SK-N-SH (cell line): Measurements from ENCODE around the gene NGB. TPM values are rescaled to one million over a fixed set of nuclear protein-coding genes. Genes with fewer than 3 reads are reported as not detected.

Experiments used
- CTCF ChIA-PET: fragments of 300-600, 350-600 bp; formaldehyde crosslinking; extraction: SDS; loops from one replicate; lab custom pipeline; 2021; lab: Yijun Ruan, JAX
- POLR2A ChIA-PET: fragments of 350-600 bp; sonication (Branson Sonifier 250); formaldehyde crosslinking; extraction: SDS; loops from one replicate; lab custom pipeline; 2020; ENCODE audit warnings: antibody characterized with exemption, inconsistent platforms; lab: Yijun Ruan, JAX
- DNase-seq: peaks from one replicate; pipeline ENCODE4 v3.0.0; 2012
- H2AFZ ChIP-seq: fragments of 200-600 bp; sonication (generic); 2 replicates; pipeline ENCODE4 v1.8.1; 2016; ENCODE audit warnings: antibody characterized with exemption, mild to moderate bottlenecking, low read depth
- H3F3A ChIP-seq: fragments of 200-600 bp; sonication (generic); replicated peaks from 2 replicates; pipeline ENCODE3; 2016; ENCODE audit warnings: antibody characterized with exemption, mild to moderate bottlenecking; ENCODE audit not compliant: insufficient read depth
- H3K27ac ChIP-seq, 2 experiments: fragments of 200-500 bp in 1 of 2; fragments of 200-600 bp in 1 of 2; sonication (Bioruptor generic) in 1 of 2; sonication (generic), shearing (Covaris generic) in 1 of 2; 2 replicates each; pipeline versions ENCODE4 v1.5.1 to v1.6.1; 2014 to 2016; ENCODE audit warnings: low read depth in 2 of 2, inconsistent platforms in 1 of 2, low read length in 1 of 2, mild to moderate bottlenecking in 1 of 2, mixed read lengths in 1 of 2
- H3K27me3 ChIP-seq: fragments of 200-600 bp; sonication (generic), shearing (Covaris generic); 2 replicates; pipeline ENCODE4 v1.6.1; 2016; ENCODE audit warnings: mixed run types; ENCODE audit not compliant: insufficient read depth
- H3K36me3 ChIP-seq, 2 experiments: fragments of 200-500 bp in 1 of 2; fragments of 200-600 bp in 1 of 2; sonication (Bioruptor generic) in 1 of 2; sonication (generic) in 1 of 2; replicated peaks in 1 of 2; 2 replicates each; pipeline versions ENCODE3 to v1.5.1; 2014 to 2016; ENCODE audit warnings: low read length in 1 of 2, mild to moderate bottlenecking in 1 of 2; ENCODE audit not compliant: insufficient read depth in 2 of 2, control insufficient read depth in 1 of 2
- H3K4me1 ChIP-seq, 2 experiments: fragments of 200-500 bp in 1 of 2; fragments of 200-600 bp in 1 of 2; sonication (Bioruptor generic) in 1 of 2; sonication (generic), shearing (Covaris generic) in 1 of 2; 2 replicates each; pipeline versions ENCODE4 v1.5.1 to v1.6.1; 2014 to 2016; ENCODE audit warnings: low read depth in 1 of 2, low read length in 1 of 2, mixed run types in 1 of 2; ENCODE audit not compliant: insufficient read depth in 2 of 2, control insufficient read depth in 1 of 2
- H3K4me2 ChIP-seq: fragments of 200-600 bp; sonication (generic), shearing (Covaris generic); 2 replicates; pipeline ENCODE4 v1.6.1; 2017; ENCODE audit warnings: mixed run types
- H3K4me3 ChIP-seq, 2 experiments: fragments of 200-500 bp in 1 of 2; fragments of 200-600 bp in 1 of 2; sonication (Bioruptor generic) in 1 of 2; sonication (generic), shearing (Covaris generic) in 1 of 2; 2 replicates each; pipeline versions ENCODE4 v1.5.1 to v1.8.1; 2014 to 2016; ENCODE audit warnings: low read depth in 2 of 2, inconsistent platforms in 1 of 2, low read length in 1 of 2, mild to moderate bottlenecking in 1 of 2, mixed read lengths in 1 of 2, moderate library complexity in 1 of 2
- H3K79me2 ChIP-seq: fragments of 200-600 bp; sonication (generic); 2 replicates; pipeline ENCODE4 v1.8.1; 2017; ENCODE audit warnings: mild to moderate bottlenecking; ENCODE audit not compliant: insufficient read depth
- H3K9ac ChIP-seq: fragments of 200-600 bp; sonication (generic); 2 replicates; pipeline ENCODE4 v1.6.1; 2017; ENCODE audit warnings: mixed run types
- H3K9me2 ChIP-seq: fragments of 200-600 bp; sonication (generic); 2 replicates; pipeline ENCODE4 v1.6.1; 2017; ENCODE audit warnings: mixed run types
- H3K9me3 ChIP-seq: fragments of 200-600 bp; sonication (generic); 2 replicates; pipeline ENCODE4 v1.6.1; 2017; ENCODE audit warnings: mixed run types, mild to moderate bottlenecking, moderate library complexity
- H4K20me1 ChIP-seq: fragments of 200-600 bp; sonication (generic); 2 replicates; pipeline ENCODE4 v1.6.1; 2017; ENCODE audit warnings: mild to moderate bottlenecking, mixed run types; ENCODE audit not compliant: insufficient read depth
- ELF1 ChIP-seq: IDR thresholded peaks from 2 replicates; pipeline ENCODE4 v1.4.0; 2012
- GATA2 ChIP-seq: sonication (generic); formaldehyde crosslinking; IDR thresholded peaks from 2 replicates; pipeline ENCODE4 v1.5.0; 2020; ENCODE audit warnings: mild to moderate bottlenecking, missing genetic modification reagents
- RAD21 ChIP-seq: IDR thresholded peaks from 2 replicates; pipeline ENCODE4 v1.6.1; 2012; ENCODE audit warnings: mild to moderate bottlenecking, low read length
- RFX5 ChIP-seq: IDR thresholded peaks from 2 replicates; pipeline ENCODE4 v1.6.1; 2012; ENCODE audit warnings: mild to moderate bottlenecking, improper control_type of control experiment, low read length
- RXRA ChIP-seq: IDR thresholded peaks from 2 replicates; pipeline ENCODE4 v1.4.0; 2012; ENCODE audit warnings: low read depth, mild to moderate bottlenecking, borderline replicate concordance
- YY1 ChIP-seq: IDR thresholded peaks from 2 replicates; pipeline ENCODE4 v1.4.0; 2012; ENCODE audit warnings: low read depth, mild to moderate bottlenecking
- WGBS: methylation state at CpG from one replicate; pipeline ENCODE4 v1.1.6; 2017; ENCODE audit warnings: low lambda C conversion rate; 5-methylcytosine and 5-hydroxymethylcytosine counted together
- polyA plus RNA-seq, 3 experiments: library from polyadenylated mRNA; depleted of rRNA; stranded (reverse); fragments of >200 nt; gene quantifications; 2 replicates each; pipeline ENCODE4 v1.2.3, GENCODE V29; 2012
- TF ChIP-seq, protein P1 (sequence below): IDR thresholded peaks from 2 replicates; pipeline ENCODE4 v1.4.0; 2012; ENCODE audit warnings: low read depth, borderline replicate concordance
- TF ChIP-seq, protein P2 (sequence below): fragments of 200-600 bp; sonication (generic); IDR thresholded peaks from 2 replicates; pipeline ENCODE4 v1.6.1; 2017; ENCODE audit warnings: antibody characterized with exemption, mild to moderate bottlenecking, moderate library complexity

NGB gene
- polyA plus RNA-seq, 1 of the 3 experiments (the other 2 are of a cell fraction) = not detected

DNA sequence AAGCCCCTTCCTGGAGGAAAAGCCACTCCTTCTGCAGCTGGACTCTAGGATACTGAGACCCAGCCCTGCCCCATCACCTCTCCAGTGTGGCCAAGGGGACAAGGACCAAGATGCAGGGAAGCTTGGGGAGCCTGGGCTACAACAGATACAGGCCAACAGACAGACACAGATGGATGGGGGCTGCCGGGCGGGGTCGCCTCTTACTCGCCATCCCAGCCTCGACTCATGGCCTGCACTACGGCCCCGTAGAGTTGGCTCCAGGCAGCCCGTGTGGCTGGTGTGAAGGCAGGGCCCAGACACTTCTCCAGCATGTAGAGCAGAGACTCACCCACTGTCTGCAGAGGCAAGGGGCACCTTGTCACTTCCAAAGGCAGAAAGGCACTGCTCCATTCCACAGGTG is 4.7 kb downstream of the NGB start:
- Histone ChIP-seq H3K27ac (no peak overlapping the region), H3K36me3 (no peaks in the 10 kb centered on the region), H3K27me3 (peaks cover 34% of the 10 kb centered on the region), H3K4me1 (no peaks in the 10 kb centered on the region; a peak in 1 of 4 replicates), H3K9ac (no peak overlapping the region), H4K20me1 (no peaks in the 10 kb centered on the region), H3K4me2 (no peak overlapping the region), H3K9me2 (no peaks in the 10 kb centered on the region), H3K79me2 (no peaks in the 10 kb centered on the region), H2AFZ (no peak overlapping the region), H3K4me3 (no peak overlapping the region), H3K9me3 (no peaks in the 10 kb centered on the region), H3F3A (no peaks in the 10 kb centered on the region)
- no peak for DNase-seq
- ChIA-PET POLR2A (no interaction called here), CTCF (interaction anchor here (0.7 to 1.4 kb wide), 2 partner anchors 34 to 127 kb away, joined by 3 to 4 read pairs; no protein-coding TSS in a partner anchor)
- TF ChIP-seq ELF1 = no peak
- TF ChIP-seq GATA2 (CRISPR knock-in tag) = no peak
- no peak for TF ChIP-seq RFX5
- TF ChIP-seq RAD21 = no peak
- TF ChIP-seq, protein P1, sequence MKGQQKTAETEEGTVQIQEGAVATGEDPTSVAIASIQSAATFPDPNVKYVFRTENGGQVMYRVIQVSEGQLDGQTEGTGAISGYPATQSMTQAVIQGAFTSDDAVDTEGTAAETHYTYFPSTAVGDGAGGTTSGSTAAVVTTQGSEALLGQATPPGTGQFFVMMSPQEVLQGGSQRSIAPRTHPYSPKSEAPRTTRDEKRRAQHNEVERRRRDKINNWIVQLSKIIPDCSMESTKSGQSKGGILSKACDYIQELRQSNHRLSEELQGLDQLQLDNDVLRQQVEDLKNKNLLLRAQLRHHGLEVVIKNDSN = no peak
- WGBS = no CpG with 5 or more reads among the region's 8 CpGs

DNA sequence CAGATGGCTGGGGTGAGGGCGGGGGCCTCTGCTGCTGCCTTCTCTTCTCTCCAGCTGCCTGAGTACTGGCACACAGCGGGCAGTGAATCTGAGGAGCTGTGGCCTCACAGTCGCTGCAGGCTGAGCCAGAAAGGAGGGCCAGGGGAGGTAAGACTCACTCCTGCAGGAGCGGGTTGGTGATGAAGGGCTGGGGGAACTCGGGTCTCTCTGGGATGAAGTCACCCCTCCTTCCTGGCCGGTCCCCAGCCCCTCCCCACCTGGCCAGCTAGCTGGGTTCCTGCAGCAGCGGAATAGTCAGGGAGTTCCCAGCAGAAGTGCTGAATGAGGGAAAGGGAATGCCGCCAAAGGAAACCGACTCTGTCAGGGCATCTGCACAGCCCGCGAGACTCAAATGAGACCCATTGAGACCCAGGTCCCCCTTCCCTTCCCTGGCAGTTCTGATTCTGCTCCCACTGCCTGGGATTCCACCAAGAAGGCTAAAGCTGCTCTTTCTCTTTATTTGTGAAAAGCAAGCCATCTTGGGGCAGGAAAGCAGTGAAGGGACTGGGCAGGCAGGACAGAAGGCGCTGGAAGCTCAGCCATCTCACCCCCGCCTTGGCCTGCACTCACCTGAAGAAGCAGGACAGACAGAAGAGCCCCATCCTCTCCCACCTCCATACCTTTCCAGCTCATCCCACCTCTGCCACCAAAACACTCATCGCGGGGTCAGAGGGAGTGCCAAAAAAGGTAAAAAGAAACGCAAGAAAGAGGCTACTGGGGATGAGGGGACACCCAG is 5.3 kb downstream of the NGB start:
- 66% methylated on average over 15 of the region's 16 CpGs for WGBS
- Histone ChIP-seq H3K4me1 (no peaks in the 10 kb centered on the region; a peak in 1 of 4 replicates), H3K27me3 (peaks cover 28% of the 10 kb centered on the region), H4K20me1 (no peaks in the 10 kb centered on the region), H3K79me2 (no peaks in the 10 kb centered on the region), H3K36me3 (no peaks in the 10 kb centered on the region), H3K4me3 (no peak overlapping the region), H2AFZ (no peak overlapping the region), H3K9me2 (no peaks in the 10 kb centered on the region), H3K9ac (no peak overlapping the region), H3K4me2 (no peak overlapping the region), H3K9me3 (no peaks in the 10 kb centered on the region), H3F3A (no peaks in the 10 kb centered on the region), H3K27ac (no peak overlapping the region)
- CTCF ChIA-PET = interaction anchor here (0.7 to 1.4 kb wide), 2 partner anchors 35 to 126 kb away, joined by 3 to 4 read pairs; no protein-coding TSS in a partner anchor
- no peak for DNase-seq
- POLR2A ChIA-PET = no interaction called here
- TF ChIP-seq RXRA (no peak), YY1 (no peak)
- TF ChIP-seq, protein P2, sequence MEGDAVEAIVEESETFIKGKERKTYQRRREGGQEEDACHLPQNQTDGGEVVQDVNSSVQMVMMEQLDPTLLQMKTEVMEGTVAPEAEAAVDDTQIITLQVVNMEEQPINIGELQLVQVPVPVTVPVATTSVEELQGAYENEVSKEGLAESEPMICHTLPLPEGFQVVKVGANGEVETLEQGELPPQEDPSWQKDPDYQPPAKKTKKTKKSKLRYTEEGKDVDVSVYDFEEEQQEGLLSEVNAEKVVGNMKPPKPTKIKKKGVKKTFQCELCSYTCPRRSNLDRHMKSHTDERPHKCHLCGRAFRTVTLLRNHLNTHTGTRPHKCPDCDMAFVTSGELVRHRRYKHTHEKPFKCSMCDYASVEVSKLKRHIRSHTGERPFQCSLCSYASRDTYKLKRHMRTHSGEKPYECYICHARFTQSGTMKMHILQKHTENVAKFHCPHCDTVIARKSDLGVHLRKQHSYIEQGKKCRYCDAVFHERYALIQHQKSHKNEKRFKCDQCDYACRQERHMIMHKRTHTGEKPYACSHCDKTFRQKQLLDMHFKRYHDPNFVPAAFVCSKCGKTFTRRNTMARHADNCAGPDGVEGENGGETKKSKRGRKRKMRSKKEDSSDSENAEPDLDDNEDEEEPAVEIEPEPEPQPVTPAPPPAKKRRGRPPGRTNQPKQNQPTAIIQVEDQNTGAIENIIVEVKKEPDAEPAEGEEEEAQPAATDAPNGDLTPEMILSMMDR = no peak
- TF ChIP-seq, protein P1 = no peak
